GM19238 (cell line): ENCODE results near the gene CNTN4.

Experiments
- DNase-seq: peaks from one replicate; pipeline ENCODE4 v3.0.0; 2011; ENCODE audit warnings: low spot score; ENCODE audit not compliant: insufficient read length

The CNTN4 gene

DNA sequence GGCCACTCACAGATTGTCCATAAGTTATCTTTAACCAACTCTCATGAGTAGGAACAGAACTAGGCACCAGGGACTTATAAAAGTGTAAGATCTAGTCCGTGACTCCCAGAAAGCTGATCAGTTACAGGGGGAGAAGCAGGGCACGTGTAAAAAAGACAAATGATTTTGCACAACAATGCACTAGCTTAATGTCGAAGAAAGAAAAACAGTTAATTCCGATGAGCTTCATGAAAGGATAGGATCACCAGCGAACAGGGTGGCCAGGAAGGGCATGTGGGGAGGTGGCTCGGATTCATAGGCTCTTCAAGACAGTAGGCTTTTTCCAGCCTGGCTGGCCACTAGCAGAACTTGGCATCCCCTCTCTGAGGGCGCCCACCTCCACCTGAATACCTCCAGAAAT lies 921.5 kb downstream of the CNTN4 start:
- no peak for DNase-seq

DNA sequence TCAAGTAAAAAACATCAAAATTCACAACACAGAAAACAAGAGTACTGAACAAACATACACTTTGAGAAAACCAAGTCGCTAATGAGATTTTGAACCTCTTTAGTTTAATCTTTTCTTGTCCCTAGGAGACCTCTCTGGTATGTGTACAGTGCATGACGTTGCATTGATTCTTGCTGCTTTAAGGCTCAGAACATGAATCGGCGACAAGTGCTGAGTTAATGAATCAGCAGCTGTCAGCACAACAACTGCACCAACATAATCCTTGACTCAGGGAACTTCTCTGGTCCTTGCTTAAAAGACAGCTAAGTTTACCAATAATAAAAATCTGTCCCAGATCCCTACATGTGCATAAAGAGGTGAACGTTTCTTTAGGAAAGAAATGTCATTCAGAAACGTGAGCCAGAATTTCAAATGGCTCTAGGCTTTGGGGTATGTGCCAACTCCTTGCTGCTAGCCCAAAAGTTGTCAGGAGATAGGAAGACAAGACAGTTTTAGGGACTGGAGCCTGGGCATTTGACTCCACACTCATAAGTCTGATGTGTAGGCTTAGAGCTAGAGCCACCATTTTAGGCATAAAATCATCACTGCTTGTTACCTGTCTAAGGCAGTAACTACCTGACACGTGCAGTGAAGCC lies 924.6 kb downstream of the CNTN4 start:
- DNase-seq, result no peak

DNA sequence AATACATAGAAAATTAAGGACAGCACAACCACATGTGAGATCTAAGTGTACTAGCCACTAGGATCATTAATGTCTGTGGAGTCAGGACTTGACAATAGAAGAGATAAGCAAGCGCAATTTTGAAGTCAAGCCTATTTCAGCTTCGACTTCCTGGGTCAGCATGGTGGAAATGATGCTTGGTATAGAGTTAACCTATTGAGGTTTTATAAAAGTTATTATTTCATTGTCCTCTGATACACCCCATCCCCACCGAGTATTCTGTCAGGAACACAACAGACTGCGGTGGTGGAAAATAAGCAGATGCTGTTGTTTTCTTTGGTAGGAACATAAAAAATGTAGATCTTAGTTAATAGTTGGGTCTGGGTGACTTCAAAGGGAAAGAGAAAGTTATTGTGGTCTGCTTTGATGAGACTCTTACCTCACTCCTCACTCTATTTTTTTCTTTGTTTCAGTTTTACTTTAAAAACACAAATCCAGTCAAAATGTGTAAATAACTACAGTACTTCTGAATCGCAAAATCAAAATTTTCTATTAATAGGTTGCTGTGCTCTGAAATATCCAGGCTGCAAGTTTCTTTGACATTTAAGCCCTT lies 929.4 kb downstream of the CNTN4 start:
- DNase-seq, result peak; percentile 10

DNA sequence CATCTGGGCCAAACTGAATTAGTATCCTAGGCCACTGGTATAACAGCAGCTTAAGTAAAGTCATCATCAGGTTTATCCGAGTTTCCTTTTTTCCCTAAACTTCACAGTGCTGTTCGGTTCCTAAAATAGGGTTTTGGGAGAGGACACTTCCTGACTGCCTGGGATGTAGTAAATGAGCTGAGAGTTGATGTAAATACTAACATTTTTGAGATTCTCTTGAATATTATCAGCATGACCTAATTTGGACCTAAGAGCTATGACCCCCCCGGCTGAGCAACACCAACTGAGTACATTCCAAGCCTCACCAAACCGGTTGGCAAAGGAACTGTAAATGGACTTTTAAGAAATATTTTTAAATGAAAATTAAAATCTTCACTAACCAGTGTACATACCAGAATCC lies 932.7 kb downstream of the CNTN4 start:
- no peak for DNase-seq

DNA sequence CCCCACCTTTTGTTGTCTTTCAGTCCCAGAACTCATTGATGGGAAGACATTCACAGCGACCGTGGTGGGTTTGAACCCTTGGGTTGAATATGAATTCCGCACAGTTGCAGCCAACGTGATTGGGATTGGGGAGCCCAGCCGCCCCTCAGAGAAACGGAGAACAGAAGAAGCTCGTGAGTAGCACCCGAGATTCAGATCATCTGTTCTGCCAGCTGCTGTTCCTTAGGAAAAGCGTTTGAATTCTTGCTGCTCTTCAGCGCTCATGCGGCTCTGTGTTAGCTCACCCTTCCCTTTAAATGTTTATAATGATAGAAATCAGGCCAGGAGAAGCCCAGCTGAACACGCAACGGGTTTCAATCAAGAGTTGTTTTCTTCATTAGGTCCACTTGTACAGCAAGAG lies 938.5 kb downstream of the CNTN4 start:
- no peak for DNase-seq

DNA sequence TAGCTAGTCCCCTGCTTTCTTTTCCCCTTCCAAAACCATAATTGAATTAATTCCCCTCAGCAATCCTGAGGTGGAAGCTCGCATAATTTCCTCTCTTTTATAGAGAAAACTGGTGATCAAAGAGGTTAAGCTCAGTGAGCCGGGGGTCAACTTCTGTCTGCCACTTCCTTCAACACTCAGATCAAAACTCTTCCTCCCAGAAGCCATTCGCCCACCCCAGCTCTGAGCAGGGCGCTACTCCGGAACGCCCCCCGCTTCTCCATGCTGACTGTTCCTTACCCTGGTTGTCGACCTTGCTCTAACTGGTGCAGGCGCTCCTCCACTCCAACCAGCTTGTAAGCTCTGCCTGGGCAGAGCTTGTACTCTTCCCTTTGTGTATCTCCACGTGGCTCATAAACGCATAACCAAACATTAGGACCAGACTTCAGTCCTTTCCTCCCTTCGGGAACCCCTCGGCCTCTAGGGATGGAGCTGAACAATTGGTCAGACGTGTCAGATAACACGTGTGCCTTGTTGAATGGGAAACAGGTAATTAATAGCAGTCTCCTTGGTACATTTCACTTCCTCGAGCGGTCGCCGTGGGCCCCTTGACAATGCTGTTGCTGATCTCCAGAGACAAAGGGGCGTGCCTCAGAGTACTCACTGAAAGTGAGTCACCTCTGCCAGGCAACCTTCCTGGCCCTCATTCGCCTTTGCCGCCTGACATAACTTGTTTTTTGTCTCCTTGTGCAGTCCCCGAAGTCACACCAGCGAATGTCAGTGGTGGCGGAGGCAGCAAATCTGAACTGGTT lies 939.7 kb downstream of the CNTN4 start:
- no peak for DNase-seq

DNA sequence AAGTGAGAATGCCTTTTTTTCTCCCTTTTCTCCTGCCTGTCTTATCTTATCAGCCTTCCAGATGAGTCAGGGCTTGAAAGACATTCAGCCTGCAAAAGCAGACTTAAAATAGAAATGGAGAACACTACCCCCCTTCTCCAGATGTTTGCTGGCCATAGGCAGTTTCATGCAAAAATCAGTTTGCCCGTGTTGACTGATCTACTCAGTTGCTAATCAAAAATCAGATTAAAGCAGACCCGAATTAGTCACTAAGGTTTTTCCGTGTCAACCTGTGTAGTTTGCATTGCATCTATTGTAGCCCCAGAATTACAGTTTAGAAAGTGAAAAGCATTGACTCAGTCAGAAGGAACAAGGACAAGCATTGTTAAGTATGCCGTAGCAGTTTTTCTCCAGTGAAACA lies 955.3 kb downstream of the CNTN4 start:
- DNase-seq, result no peak

DNA sequence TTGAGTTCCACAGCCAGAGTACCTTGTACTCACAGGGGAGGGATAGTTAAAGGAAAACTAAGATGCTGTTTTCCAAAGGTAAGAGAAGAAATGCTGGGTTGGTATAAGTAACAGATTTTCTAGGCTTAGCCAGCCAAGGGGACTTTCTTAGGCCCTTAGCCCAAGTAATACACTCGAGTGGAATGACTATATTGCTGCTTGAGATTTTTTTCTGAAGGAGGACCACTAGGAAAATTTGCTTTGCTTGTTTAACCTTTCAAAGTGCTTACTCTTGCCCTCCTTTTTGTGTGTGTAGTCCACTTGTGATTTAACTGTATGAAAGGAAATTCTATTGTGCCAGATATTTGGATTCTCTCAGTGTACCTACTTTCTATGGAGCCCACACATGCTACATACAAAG lies 961.0 kb downstream of the CNTN4 start:
- no peak for DNase-seq

DNA sequence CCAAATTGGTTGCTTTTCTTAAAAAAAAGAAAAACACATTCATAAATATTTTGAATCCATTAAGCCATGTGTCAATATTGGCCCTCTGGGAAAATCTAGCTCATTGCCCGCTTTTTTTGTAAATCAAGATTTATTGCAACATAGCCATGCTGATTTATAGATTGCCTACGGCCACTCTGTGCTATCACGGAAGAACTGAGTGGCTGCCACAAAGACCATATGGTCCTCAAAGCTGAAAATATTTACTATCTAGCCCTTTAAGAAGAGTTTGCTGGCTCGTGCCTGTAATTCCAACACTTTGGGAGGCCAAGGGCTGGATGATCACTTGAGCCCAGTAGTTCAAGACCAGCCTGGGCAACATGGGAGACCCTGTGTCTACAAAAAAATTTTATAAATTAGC lies 965.6 kb downstream of the CNTN4 start:
- no peak for DNase-seq

DNA sequence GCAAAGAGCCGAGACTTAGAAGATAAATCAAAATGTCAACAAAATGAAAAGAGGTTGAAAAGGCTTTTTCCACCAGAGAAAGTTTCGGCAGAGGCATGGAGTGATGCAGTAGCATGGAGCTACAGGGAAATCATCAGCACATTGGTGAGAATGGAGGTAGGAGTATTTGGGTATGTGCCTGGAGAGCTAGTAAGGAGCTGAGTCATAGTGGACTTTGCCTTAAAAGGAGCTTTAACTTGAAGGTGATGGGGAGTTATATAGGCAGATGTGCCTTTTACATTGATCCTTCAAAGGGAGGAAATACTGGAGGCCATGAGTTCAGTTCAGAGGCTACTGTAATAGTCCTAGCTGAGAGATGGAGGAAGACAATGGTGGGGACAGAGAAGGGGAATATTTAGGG lies 967.2 kb downstream of the CNTN4 start:
- no peak for DNase-seq

DNA sequence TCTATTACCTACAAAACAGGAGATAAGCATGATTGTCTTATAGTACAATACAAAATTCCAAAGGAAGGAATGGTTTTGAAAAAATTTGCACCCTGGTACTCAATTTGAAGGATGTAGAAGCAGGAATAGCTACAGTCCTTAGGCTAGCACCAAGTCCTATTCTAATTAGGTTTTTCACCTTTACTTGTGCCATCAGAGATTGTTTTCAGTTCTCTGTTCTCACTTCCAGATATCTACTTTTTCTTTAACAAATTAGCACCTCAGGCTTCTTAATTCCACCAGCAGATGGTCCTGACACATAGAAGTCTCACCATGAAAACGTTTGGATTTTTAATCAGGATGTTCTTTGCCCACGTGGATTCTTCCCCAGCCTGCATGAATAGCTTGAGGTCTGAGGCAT lies 967.7 kb downstream of the CNTN4 start:
- no peak for DNase-seq

DNA sequence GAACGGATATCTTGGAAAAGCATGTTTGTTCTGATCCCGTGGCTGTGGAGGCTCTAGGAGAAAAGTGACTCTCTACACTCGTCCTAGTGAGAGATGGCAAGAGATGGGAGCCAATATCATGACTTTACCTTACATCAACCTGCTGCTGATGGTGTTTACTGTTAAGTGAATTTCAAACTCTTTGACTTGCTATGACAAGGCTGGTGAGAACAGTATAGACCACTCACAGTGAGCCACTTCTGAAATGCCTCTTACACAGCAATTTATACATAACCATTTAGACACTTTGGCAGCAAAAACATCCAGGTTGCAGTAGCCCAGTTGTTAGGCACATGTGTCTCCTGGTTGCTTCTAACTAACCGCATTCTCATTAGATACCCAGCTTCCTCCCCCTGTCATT lies 968.2 kb downstream of the CNTN4 start:
- DNase-seq, result no peak

DNA sequence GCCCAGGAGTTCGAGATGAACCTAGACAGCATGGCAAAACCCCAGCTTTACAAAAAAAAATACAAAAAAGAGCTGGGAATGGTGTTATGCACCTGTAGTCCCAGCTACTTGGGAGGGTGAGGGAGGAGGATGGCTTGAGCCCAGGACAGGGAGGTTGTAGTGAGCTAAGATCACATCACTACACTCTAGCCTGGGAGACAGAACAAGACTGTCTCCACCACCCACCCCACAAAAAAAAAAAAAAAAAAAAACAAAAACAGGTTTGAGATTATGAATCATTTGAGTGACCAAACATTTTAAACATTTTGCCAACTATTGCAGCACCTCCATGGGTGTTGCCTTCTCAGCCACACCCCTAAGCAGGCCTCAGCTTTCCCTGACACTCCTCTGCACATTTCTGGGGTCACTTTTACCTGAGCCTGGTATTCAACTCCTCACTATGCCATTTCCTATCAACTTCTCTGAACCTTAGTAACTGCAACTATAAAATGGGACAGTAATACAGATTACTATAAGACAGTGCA lies 969.8 kb downstream of the CNTN4 start:
- DNase-seq, result no peak

DNA sequence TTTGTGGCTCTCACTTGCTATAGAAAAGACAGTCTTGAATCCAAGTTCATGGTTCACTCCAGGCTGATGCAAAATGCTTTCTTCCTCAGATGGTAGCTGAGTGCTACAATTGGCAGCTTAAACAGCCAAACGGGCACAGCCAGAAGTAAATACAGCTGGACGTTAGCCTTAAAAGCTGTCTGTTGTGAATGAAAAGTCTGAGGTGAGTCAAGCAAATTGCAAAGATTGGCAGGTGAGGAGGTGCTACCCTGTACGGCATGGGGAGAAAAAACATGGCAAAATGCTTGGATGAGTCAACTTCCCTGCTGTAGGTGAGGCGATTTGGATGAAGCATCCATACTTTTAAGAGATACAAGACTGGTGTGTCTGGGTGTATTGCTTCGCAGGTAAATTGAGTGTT lies 971.1 kb downstream of the CNTN4 start:
- no peak for DNase-seq

DNA sequence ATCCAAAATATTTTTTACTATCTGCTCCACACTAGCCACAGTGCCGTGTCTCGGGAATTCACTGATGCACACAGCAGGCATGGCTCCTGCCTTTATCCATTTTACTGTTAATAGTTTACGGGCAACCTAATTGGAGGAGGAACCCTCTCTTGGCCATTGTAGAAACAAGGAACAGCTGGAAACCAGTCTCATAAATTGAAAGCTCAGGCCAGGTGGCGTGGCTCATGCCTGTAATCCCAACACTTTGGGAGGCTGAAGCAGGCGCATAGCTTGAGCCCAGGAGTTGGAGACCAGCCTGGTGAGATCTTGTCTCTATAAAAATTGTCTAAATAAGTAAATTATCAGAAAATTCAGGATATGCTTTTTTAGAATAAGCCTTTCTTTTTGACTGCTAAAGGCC lies 972.5 kb downstream of the CNTN4 start:
- no peak for DNase-seq

DNA sequence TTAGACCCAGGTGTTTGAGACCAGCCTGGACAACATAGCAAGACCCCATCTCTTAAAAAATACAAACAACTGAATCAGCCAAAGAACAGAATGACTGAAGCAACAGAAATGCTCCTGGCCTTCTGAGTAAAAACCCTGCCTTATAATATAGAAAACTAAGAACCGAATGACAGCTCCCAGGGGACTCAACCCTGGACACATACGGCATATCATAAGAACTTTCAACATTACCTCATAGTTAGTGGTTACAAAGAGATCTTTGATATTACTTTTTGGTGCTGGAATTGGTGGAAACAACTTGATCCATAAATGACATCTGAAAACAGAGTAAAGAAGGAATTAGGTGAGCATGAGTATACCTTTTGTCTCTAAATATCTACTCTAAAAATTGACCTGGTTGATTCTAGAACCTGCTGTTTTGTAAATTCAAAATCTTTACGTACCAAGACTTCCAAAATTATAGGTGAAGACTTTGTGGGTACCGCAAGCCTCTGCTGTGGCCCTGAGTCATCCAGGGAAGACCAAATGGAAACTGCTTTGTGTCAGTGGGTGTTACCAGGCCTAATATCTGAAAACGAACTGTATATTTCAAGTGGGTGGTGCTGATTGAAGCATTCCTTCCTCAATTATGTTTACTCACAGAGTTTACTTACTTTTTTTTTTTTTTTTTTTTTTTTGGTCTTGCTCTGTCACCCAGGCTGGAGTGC lies 976.0 kb downstream of the CNTN4 start:
- no peak for DNase-seq

DNA sequence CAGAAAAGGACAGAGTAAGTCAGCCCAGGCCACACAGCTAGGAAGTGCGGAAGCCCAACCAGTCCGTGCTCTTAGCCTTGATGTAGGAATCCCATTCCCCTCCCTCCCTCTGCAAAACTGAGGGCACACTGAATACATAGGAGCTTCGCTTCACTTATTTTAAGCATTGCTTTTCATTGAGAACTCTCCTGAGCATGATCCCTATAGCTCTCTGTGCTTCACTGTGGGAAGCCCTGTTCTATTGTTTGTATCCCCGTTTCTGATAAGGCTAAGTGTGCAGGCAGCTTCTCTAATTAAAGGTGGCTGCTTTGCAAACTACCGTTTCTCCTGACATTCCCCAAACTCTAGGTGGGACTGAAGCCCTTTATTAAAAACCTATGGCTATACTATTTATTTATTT lies 981.6 kb downstream of the CNTN4 start:
- DNase-seq, result no peak

DNA sequence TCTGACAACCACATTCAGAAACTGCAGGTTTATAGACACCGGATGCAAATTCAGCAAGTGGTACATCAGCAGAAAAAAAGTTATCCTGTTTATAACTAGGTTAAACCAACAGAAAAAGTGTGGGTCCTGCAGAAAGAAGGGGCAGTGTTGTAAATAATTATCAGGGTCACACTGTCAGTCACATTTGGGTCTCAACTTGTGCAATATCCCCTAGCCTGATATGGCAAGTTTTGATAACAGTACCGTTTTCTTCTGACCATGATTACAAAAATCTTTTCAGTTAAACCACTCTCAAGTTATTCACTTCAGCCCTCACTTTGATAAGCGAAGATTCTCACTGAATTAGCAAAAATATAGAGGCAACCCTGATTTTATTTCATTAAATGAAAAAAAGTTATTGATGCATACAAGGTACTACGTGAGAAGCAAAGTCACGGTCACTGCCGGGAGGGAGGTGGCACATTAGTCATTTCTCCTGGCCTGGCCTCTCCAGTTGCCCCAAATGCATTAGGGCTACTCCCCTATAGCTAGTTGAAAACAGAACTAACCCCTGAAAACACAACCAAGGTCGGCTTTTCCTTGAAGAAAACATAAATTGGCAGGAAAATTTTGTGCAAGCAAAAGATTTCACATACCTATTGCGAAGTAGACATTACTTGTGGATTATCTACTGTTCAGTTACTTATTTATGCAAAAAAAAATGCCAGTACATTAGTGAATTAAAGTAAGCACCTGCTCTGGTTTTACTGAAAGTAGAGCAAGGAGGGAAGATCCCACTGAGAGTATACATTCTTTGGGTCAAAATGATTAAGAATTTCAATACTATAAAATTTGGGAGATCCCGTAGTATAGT lies 982.9 kb downstream of the CNTN4 start:
- no peak for DNase-seq

DNA sequence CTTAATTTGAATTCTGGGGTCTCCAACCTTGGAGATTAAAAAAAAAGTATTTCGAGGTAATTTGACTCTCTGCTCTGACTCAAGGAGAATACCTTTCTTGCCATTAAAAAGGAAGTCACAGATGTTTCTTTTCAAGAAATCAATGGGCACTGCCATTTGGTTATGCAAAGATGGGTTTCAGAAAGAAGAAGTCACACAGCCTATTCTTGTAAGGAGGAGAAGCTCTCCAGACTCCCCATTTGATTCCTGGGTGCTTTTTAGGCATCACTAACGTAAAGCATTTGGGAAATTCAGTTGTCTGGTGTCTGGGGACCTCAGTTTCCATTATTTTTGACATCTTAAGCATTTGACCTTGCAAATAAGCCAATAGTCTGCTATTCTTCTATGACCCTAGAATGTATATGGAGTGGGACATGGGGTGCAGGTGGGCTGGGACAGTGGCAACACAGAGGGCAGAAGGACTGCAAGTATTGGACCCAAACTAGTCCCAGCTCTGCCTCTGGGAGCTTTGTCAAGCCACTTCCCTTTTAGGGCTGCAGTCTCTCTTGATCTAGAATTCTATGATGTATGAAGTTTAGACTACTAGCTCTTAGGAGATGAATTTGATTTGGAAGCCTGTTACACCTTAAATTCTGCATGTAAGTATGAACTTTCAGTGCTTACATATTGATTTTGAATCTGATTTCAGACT lies 983.7 kb downstream of the CNTN4 start:
- peak; percentile 6 for DNase-seq

DNA sequence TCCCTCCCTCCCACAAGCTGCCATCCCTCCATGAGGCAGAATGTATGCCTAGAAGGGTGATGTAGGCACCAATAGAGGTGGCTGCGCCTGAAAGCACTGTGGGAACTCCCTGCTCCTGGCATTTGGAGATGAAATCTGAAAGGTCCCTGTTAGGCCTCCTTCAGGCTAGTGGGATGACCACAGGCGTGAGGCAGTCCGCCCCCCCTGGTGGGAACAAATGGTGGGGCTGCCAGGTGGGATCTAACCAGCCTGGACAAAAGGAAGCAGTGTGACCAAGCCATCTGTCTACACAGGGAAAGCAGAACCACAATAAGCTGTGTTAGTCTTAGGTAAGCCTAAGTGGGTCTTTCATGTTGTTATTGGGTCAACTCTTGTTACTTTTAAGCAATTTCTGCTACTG lies 986.2 kb downstream of the CNTN4 start:
- DNase-seq, result no peak

DNA sequence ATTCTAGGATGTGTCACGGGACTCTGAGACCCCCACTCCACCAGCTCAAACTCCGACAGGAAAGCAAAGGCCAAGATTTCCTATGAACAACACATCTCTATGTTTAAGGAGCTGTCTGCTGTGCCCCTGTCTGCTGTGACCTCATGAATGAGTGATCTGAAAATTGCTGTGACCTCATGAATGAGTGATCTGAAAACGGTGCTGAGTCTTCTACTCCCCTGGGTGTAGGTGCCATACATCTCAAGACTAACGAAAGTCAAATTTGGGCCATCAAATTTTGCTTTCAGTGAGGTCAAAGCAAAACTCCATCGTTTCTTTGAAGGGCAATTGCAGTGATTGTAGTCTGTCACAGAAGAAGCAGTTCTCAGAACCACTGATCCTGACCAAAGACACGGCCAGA lies 987.1 kb downstream of the CNTN4 start:
- no peak for DNase-seq
